Stimulated activated CD4-positive, alpha-beta T cell treated with anti-CD3 and anti-CD28 coated beads, Interleukin-1b, Interleukin-23, amount 100 ng/mL, for 4 hours (primary cell): ENCODE results near the gene CR1L.
A peak's percentile ranks its signal among the peaks of the same experiment; 100 is the strongest.
"Not testable (repeated sequence)": the region's sequence is repeated elsewhere in the genome, so short reads cannot be mapped to it uniquely, and the experiment has no call there.

Source experiments
- DNase-seq, 2 donors: peaks; one replicate each; pipeline ENCODE4 v3.0.0-alpha.2; 2020; ENCODE audit warnings: low read depth in 2 of 2

Gene CR1L

DNA sequence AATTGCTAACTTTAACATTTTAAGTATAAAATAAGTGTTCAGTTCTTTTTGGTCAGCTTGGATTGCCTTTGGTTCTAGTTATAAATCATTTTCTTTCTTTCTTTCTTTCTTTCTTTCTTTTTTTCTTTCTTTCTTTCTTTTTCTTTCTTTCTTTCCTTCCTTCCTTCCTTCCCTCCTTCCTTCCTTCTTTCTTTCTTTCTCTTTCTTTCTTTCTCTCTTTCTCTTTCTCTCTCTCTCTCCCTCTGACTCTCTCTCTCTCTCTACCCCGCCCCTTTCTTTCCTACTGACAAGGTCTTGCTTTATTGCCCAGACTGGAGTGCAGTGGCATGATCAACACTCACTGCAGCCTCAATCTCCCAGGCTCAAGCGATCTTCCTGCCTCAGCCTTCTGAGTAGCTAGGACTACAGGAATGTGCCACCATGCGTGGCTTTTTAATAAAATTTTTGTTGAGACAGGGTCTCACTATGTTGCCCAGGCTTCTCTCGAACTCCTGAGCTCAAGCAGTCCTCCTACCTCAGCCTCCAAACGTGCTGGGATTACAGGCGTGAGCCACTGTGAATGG lies 38.0 kb downstream of the CR1L start:
- DNase-seq: not testable (repeated sequence)

GRCh38 chr1:207690551-207690950 lies 45.6 kb downstream of the CR1L start:
- not testable (repeated sequence) for DNase-seq

GRCh38 chr1:207691010-207691409 lies 46.1 kb downstream of the CR1L start:
- DNase-seq: no peak

DNA sequence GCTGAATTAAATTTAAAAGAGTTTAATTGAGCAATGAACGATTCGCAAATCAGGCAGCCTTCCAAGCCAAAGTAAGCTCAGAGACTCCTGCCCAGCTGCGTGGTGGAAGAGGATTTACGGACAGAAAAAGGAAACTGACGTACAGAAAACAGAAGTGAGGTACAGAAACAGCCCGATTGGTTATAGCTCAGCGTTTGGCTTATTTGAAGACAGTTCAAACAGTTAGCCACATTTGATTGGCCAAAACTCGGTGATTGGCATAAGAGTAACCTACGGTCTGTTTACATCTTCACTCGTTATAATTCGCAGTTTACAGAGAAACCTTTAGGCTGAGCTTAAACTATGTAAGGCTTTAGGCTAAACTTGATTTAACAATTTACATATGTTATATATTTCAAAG lies 46.9 kb downstream of the CR1L start:
- DNase-seq: no peak

DNA sequence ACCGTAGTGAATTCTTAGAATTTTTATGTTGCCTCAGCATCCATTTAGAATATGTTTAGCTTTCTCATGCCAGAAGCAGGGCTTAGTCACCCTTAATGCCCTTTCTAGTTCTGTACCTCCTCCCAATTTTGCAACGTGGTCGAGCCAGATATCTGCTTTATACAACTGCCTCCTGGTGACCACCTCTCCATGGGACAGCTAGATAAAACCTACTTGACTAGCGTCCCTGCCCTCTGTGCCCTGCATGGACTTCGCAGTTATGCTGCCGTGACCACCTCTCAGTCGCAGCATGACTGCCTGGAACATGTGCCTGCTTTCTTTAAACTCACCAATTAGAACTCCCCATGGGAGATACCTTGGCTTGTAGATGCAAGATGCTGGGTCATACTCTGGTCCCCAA lies 47.4 kb downstream of the CR1L start:
- not testable (repeated sequence) for DNase-seq

DNA sequence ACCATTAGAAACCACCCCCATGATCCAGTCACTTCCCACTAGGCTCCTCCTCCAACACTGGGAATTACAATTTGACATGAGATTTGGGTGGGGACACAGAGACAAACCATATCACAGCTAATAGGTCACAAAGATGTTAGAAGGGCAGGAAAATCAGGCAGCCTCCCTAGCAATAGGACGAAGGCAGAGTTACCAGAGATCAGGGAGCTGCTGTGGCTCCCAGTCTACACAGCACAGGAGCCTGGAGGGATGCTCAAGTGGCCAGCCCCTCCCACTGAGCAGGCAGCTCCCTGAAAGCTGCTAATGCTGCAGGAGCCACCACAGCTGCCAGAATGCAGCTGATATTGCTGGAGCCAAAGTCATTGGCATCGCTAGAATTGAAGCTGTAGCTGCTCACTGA lies 51.0 kb downstream of the CR1L start:
- DNase-seq: no peak

DNA sequence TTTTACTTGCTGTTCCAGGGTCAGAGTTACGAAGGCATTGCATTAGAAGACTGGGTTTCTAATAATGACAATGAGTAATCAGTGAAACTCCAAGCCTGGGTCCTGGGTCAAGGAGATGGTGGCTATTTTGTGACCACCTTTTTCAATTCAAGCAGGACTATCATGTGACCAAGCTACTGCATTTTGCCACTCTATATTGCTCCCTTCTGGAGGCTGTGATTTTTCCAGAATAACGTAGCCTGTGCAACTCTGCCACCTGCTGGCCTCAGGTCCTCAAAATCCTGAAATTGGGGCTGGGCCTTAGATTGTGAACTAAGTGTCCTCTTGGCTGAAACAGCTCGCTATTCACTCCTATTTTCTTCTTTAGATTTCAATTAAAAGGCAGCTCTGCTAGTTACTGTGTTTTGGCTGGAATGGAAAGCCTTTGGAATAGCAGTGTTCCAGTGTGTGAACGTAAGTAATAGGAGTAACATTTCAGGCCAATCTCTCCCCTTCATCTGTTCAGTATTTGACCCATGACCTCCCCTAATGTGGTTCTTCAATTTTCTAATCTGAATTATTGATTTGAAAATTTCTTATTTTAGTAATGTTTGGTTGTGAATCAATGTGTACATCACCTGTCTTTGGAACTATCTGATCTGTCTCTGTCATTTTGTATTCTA lies 54.0 kb downstream of the CR1L start:
- peak in 1 of 2 donors; percentile 9 for DNase-seq

GRCh38 chr1:207702317-207702716 lies 57.4 kb downstream of the CR1L start:
- DNase-seq: no peak

DNA sequence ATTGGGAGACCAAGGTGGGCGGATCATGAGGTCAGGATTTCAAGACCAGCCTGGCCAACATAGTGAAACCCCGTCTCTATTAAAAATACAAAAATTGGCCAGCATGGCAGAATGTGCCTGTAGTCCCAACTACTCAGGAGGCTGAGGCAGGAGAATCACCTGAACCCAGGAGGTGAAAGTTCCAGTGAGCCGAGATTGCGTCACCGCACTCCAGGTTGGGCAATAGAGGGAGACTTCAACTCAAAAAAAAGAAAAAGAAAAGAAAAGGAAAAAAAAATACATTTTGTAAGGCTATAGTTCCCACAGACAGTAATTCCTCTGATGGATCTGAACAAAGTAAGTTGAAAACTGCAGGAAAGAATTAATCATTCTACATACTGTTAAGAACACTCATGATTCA lies 58.8 kb downstream of the CR1L start:
- DNase-seq: no peak

GRCh38 chr1:207708004-207708403 lies 63.1 kb downstream of the CR1L start:
- not testable (repeated sequence) for DNase-seq

- no peak for DNase-seq
Measured at GRCh38 chr1:207711285-207711684, 66.4 kb downstream of the CR1L start.

- DNase-seq: not testable (repeated sequence)
Measured at GRCh38 chr1:207712701-207713100, 67.8 kb downstream of the CR1L start.

GRCh38 chr1:207713529-207713928 lies 68.6 kb downstream of the CR1L start:
- DNase-seq: no peak

- DNase-seq: no peak
Measured at GRCh38 chr1:207719234-207719633, 74.3 kb downstream of the CR1L start.

GRCh38 chr1:207728200-207728858 lies 83.4 kb downstream of the CR1L start:
- not testable (repeated sequence) for DNase-seq

DNA sequence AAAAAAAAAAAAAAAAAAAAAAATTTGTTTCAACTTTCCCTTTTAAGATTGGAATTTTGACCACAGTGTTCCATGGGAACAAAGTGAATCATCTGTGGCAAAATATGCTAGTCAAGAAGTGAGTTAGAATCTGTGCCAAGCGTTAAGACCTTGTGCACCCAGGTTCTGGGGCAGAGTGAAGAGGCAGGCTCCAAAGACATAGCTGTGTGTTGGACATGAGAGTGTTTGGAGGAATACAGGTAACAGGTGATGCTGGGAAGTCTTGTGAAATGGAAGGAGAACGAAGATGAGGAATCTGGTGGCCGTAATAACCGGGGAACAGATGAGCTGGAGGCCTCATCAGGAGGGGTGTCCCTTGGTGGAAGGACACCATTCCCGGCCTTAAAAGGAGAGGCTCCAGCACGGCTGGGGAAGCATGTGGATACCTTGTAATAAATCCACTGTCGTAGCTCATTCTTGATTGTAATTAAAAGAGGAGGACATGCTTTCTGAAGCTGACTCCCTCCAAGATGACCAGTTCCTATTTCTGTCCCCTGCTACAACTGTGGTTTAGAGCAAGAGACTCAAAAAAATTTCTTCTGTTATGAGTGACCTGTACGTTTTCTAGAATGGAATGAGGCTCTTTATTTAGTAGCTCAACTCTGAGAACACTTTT lies 92.7 kb downstream of the CR1L start:
- not testable (repeated sequence) for DNase-seq

DNA sequence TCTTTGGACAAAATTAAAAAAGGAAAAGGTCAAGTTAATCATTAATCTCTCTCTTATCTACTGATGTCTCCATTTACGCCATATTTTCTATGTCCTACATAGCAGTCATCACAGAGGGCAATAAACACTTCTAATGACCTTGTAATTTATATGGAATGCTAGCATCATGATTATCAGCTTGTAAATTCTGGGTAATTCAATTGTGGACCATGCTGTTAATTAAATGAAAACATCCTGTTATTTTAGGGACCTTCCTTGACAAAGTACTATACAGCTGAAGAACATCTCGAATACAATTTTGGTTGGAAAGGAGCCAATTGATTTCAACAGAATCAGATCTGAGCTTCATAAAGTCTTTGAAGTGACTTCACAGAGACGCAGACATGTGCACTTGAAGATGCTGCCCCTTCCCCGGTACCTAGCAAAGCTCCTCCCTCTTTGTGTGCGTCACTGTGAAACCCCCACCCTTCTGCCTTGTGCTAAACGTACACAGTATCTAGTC lies 93.3 kb downstream of the CR1L start:
- not testable (repeated sequence) for DNase-seq

- no peak for DNase-seq
Measured at GRCh38 chr1:207740207-207740606, 95.3 kb downstream of the CR1L start.

DNA sequence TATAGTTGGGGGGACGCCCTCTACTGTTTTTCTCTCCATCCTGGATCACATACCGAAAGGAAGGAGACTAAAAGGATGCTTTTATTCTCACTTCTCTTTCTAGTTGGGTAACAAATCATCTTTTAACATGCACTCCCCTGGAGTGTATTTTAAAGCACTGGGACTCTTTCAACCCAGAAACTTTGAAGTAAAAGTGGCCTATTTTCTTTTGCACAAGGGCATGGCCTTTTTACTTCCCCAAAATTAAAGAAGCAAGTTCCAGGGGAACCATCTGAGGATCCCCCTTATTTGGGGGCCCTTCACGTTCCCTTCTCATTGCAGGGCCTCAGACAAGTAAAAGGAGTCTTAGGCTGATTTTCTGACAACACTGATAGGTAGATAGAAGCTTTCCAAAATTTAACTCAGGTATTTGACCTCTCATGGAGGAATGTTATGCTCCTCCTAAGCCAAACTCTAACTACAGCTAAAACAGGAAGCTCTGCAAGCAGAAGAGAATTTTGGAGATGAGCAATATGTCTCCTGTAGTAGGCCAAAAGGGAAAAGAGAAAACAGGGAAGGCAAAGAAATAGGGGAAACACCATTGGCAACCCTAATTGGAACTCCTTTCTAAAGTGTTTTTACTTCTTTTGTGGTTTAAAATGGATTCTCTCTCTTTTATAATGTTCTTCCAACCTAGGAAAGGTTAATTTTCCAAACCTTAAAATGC lies 98.1 kb downstream of the CR1L start:
- no peak for DNase-seq

DNA sequence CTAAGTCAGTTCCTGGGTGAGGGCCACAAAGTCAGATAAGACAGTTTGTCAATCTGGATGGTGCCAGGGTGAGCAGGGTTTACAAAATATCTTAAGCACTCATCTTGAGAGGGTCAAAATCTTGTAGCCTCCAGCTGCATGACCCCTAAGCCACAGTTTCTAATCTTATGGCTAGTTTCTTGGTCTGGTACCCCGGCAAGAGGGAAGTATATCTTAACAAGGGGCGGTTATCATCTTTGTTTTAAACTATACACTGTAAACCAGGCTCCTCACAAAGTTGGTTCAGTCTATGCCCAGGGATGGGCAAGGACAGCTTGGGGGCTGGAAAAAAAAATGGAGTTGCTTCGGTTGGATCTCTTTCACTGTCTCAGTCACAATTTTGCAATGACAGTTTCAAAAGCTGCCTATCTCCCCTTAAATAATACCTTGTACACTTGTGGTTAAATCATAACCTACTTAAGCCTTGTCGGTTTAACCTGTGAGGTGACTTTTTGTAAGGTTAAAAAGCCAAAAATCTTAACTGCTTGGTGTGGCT lies 99.1 kb downstream of the CR1L start:
- DNase-seq: no peak

DNA sequence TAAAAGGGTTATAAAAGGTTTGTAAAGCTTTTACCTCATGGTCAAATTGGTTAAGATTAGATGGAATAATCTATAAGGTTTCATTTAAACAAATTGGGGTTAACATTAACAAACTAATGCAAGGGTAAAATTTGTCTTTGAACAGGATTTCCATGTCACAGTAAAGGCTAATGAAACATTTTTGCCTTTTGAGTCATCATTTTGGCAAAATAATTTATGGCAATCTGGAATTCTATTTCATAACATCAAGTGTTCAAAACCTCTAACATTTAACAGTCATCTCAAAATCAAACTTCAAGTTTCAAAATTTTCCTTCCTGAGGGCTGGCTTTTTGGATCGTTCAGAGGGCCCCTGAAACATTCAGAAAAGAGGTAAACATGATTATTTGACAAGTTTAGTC lies 100.4 kb downstream of the CR1L start:
- DNase-seq: no peak
